GM18505 (cell line): ENCODE results near the gene ROR2.
"Not testable (repeated sequence)": the region's sequence is repeated elsewhere in the genome, so short reads cannot be mapped to it uniquely, and the experiment has no call there.

Source experiments
- ATAC-seq: cut with Tn5 transposase; IDR thresholded peaks from one replicate; pipeline ENCODE4 v1.9.1; 2021; ENCODE audit not compliant: unreplicated experiment
- POLR2A ChIP-seq: IDR thresholded peaks from 4 replicates; pipeline ENCODE4 v1.6.1; 2011; ENCODE audit warnings: borderline replicate concordance; ENCODE audit not compliant: insufficient read depth, insufficient read length; ENCODE audit errors: extremely low read depth

ROR2 gene

GRCh38 chr9:91803970-91804752 lies 145.9 kb downstream of the ROR2 start:
- TF ChIP-seq POLR2A, result no peak
- no peak for ATAC-seq

- no peak for ATAC-seq
Observed at GRCh38 chr9:91803151-91803940, 146.7 kb downstream of the ROR2 start.

GRCh38 chr9:91802391-91802790 lies 147.6 kb downstream of the ROR2 start:
- ATAC-seq, result no peak
- no peak for TF ChIP-seq POLR2A

More at GRCh38 chr9:91803151-91803940, 146.7 kb downstream of the ROR2 start:
- TF ChIP-seq POLR2A, result no peak

- no peak for ATAC-seq
- no peak for TF ChIP-seq POLR2A
Observed at GRCh38 chr9:91800473-91801030, 149.5 kb downstream of the ROR2 start.

GRCh38 chr9:91799113-91799744 lies 150.8 kb downstream of the ROR2 start:
- no peak for TF ChIP-seq POLR2A
- no peak for ATAC-seq

- ATAC-seq, result not testable (repeated sequence)
Observed at GRCh38 chr9:91798273-91799112, 151.5 kb downstream of the ROR2 start.

GRCh38 chr9:91797517-91797916 lies 152.5 kb downstream of the ROR2 start:
- not testable (repeated sequence) for ATAC-seq

- ATAC-seq, result not testable (repeated sequence)
Observed at GRCh38 chr9:91796516-91796915, 153.5 kb downstream of the ROR2 start.

GRCh38 chr9:91795598-91796241 lies 154.3 kb downstream of the ROR2 start:
- ATAC-seq, result no peak
- TF ChIP-seq POLR2A, result no peak

GRCh38 chr9:91793371-91793770 lies 156.7 kb downstream of the ROR2 start:
- not testable (repeated sequence) for ATAC-seq

GRCh38 chr9:91790917-91791316 lies 159.1 kb downstream of the ROR2 start:
- no peak for ATAC-seq
- no peak for TF ChIP-seq POLR2A

- no peak for TF ChIP-seq POLR2A
- ATAC-seq, result no peak
Observed at GRCh38 chr9:91789941-91790340, 160.1 kb downstream of the ROR2 start.

GRCh38 chr9:91787931-91788330 lies 162.1 kb downstream of the ROR2 start:
- ATAC-seq, result no peak
- no peak for TF ChIP-seq POLR2A
